Left ventricle myocardium inferior (tissue), 1 donor: ENCODE results near the gene CAMK1D. TPM values are rescaled to one million over a fixed set of nuclear protein-coding genes. Genes with fewer than 3 reads are reported as not detected.
"Not testable (repeated sequence)": the region's sequence is repeated elsewhere in the genome, so short reads cannot be mapped to it uniquely, and the experiment has no call there.

Source experiments
- DNase-seq: peaks from one replicate; pipeline ENCODE4 v3.0.0-alpha.2; 2020
- H3K27ac ChIP-seq: fragments of 200-600 bp; replicated peaks from 2 replicates; pipeline ENCODE4 v1.8.0; 2021
- H3K27me3 ChIP-seq: fragments of 200-600 bp; 2 replicates; pipeline ENCODE4 v1.8.0; 2021; ENCODE audit warnings: low read depth
- H3K36me3 ChIP-seq: fragments of 200-600 bp; 2 replicates; pipeline ENCODE4 v1.8.0; 2021
- H3K4me1 ChIP-seq: fragments of 200-600 bp; 2 replicates; pipeline ENCODE4 v1.8.0; 2021
- H3K4me3 ChIP-seq: fragments of 200-600 bp; 2 replicates; pipeline ENCODE4 v1.8.0; 2021; ENCODE audit warnings: mild to moderate bottlenecking, moderate library complexity
- H3K9me3 ChIP-seq: fragments of 200-600 bp; replicated peaks from 2 replicates; pipeline ENCODE4 v1.8.0; 2021
- CTCF ChIP-seq: fragments of 200-600 bp; IDR thresholded peaks from 2 replicates; pipeline ENCODE4 v1.8.0; 2021; ENCODE audit warnings: antibody characterized with exemption, mild to moderate bottlenecking, borderline replicate concordance
- intact Hi-C: fragments of 100-400 bp; cut with micrococcal nuclease; formaldehyde crosslinking; loops from one replicate; pipeline ENCODE4 v1.11.0; 2022
- total RNA-seq: library from RNA; stranded (reverse); fragmentation: NEBNext Ultra II Directional; extraction: Animal tissue kit (Norgen Biotek cat#: 25700); gene quantifications from one replicate; pipeline ENCODE4 v1.2.1, GENCODE V29; 2021
- donor health status: DM: no; HTN: yes; CAD: no; lungs with severe emphysema.

The CAMK1D gene
- total RNA-seq, 1 donor from 2014 or later: 2.5 TPM

GRCh38 chr10:12720217-12720981 lies 371.1 kb downstream of the CAMK1D start:
- no peak overlapping the region for H3K4me3 ChIP-seq
- DNase-seq: peak; percentile 79
- H3K27ac ChIP-seq: peak overlapping the region; percentile 34
- H3K4me1 ChIP-seq: peaks cover 24% of the 10 kb centered on the region
- TF ChIP-seq CTCF: no peak
- H3K36me3 ChIP-seq: no peaks in the 10 kb centered on the region
- H3K27me3 ChIP-seq: no peaks in the 10 kb centered on the region
- H3K9me3 ChIP-seq: no peaks in the 10 kb centered on the region
- intact Hi-C loops: no loop called here

GRCh38 chr10:12721334-12721733 lies 372.0 kb downstream of the CAMK1D start:
- TF ChIP-seq CTCF: no peak
- no peak for DNase-seq
- Histone ChIP-seq H3K36me3 (no peaks in the 10 kb centered on the region), H3K4me1 (peaks cover 24% of the 10 kb centered on the region), H3K27me3 (no peaks in the 10 kb centered on the region), H3K4me3 (no peak overlapping the region), H3K9me3 (no peaks in the 10 kb centered on the region), H3K27ac (no peak overlapping the region)
- intact Hi-C loops: no loop called here

GRCh38 chr10:12723220-12723619 lies 373.9 kb downstream of the CAMK1D start:
- no peak for DNase-seq
- Histone ChIP-seq H3K4me3 (no peak overlapping the region), H3K9me3 (no peaks in the 10 kb centered on the region), H3K36me3 (no peaks in the 10 kb centered on the region), H3K27ac (no peak overlapping the region), H3K4me1 (peaks cover 24% of the 10 kb centered on the region), H3K27me3 (no peaks in the 10 kb centered on the region)
- intact Hi-C loops: no loop called here
- no peak for TF ChIP-seq CTCF

- TF ChIP-seq CTCF: no peak
- Histone ChIP-seq H3K4me1 (peaks cover 12% of the 10 kb centered on the region), H3K36me3 (no peaks in the 10 kb centered on the region), H3K27ac (no peak overlapping the region), H3K9me3 (no peaks in the 10 kb centered on the region), H3K27me3 (no peaks in the 10 kb centered on the region), H3K4me3 (no peak overlapping the region)
- DNase-seq: no peak
- intact Hi-C loops: no loop called here
Observed at GRCh38 chr10:12724807-12725579, 375.6 kb downstream of the CAMK1D start.

GRCh38 chr10:12725580-12725888 lies 376.2 kb downstream of the CAMK1D start:
- intact Hi-C loops, H3K4me1 ChIP-seq: not testable (repeated sequence)

More at GRCh38 chr10:12725580-12725888, 376.2 kb downstream of the CAMK1D start:
- not testable (repeated sequence) for DNase-seq, H3K36me3 ChIP-seq, H3K9me3 ChIP-seq, H3K27me3 ChIP-seq, H3K4me3 ChIP-seq, H3K27ac ChIP-seq
